NCI-H774 (cell line): ENCODE results near the gene PTPRD.
"Not testable (repeated sequence)": the region's sequence is repeated elsewhere in the genome, so short reads cannot be mapped to it uniquely, and the experiment has no call there.

Source experiments
- DNase-seq: peaks from one replicate; lab custom pipeline; 2025; lab: John Stamatoyannopoulos, UW

PTPRD gene

GRCh38 chr9:9498128-9498527 lies 1114.7 kb downstream of the PTPRD start:
- no peak for DNase-seq

DNA sequence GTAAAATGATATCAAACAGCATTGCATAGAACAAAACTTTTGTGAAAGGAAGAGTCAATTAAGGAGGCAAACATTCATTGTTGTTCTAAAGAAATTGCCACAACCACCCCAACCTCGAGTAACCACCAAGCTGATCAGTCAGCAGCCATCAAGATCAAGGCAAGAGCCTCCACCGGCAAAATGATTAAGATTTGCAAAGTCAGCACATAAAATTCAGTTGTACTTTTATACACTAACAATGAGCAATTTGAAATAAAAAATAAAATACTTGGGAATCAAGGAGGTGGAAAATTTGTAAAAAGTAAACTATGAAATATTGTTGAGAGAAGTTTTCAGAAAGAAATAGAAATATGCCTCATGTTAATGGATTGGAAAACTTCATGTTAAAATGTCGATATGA lies 1118.5 kb downstream of the PTPRD start:
- DNase-seq = no peak

DNA sequence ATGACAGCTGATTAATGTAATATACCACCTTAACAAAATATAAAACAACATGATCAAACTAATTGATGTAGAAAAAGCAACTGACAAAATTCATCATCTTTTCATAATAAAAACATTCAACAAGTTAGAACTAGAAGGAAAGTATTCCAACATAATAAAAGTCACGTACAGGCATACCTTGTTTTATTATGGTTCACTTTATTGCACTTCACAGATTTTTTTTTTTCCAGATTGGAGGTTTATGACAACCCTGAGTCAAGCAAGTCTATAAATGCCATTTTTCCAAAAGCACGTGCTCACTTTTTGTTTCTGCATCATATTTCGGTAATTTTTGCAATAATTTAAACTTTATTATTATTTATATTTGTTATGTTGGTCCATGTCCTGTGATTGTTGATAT lies 1120.3 kb downstream of the PTPRD start:
- DNase-seq = no peak

DNA sequence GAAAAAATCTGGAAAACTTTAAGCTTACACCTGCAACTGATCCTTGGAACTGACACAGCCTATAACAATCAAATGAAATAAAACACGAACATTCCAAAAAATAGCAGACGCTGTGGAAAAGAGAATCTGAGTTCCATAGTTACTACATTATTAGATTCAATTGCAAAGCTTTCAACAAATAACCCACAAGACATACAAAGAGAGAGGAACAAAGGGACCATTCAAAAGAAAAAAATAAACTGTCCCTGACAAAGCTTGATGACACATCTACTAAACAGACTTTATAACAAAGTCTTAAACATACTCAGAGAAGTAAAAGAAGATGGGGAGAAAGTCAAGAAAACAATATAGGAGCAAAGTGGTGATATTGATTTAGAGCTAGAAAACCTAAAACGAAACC lies 1123.6 kb downstream of the PTPRD start:
- no peak for DNase-seq

DNA sequence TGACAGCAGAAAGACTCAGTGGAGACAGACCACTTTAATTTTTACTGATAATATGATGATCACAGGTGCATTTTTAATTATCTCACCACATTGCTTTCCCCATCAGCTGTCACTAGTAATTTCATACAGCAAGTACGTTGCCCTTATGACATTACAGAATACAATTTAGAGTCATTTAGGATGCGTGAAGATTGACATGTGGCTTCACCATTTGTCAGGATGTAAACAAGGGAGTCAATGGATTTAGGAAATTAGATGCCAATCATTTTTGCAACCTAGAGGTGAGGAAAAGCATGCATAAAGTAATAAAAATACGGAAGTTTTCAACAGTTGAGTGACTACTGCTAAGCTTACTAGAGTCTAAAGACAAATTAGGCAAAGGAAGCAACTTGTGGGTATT lies 1129.6 kb downstream of the PTPRD start:
- no peak for DNase-seq

GRCh38 chr9:9478741-9479140 lies 1134.1 kb downstream of the PTPRD start:
- DNase-seq = no peak

DNA sequence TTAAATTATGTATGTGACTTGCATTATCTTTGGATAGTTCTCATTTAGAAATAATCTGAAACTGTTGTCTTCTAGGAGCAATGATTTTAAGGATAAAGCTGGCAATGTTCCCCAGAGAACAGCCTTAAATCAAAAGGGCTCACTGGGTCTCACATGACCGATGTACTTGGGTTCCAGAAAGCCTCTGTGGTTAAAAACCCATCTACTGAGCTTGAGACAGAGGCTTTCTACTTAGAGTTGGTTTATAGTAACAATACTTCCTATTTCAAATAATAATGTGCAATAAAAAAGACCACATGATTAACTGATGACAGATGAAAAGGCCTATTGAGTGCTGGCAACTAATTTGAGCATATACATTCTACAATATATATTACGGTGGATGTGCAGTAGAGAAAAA lies 1143.5 kb downstream of the PTPRD start:
- DNase-seq = no peak

GRCh38 chr9:9441874-9442273 lies 1170.9 kb downstream of the PTPRD start:
- DNase-seq = not testable (repeated sequence)

- DNase-seq = no peak
Observed at GRCh38 chr9:9437641-9438040, 1175.2 kb downstream of the PTPRD start.

DNA sequence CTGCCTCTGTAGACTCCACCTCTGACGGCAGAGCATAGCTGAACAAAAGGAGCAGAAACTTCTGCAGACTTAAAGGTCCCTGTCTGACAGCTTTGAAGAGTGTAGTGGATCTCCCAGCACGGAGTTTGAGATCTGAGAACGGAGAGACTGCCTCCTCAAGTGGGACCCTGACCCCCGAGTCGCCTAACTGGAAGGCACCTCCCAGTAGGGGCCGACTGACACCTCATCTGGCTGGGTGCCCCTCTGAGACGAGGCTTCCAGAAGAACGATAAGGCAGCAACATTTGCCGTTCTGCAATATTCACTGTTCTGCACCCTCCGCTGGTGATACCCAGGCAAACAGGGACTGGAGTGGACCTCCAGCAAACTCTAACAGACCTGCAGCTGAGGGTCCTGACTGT lies 1186.3 kb downstream of the PTPRD start:
- not testable (repeated sequence) for DNase-seq

GRCh38 chr9:9412241-9412640 lies 1200.6 kb downstream of the PTPRD start:
- no peak for DNase-seq

- DNase-seq = peak; percentile 32
Observed at GRCh38 chr9:9410736-9411135, 1202.1 kb downstream of the PTPRD start.

DNA sequence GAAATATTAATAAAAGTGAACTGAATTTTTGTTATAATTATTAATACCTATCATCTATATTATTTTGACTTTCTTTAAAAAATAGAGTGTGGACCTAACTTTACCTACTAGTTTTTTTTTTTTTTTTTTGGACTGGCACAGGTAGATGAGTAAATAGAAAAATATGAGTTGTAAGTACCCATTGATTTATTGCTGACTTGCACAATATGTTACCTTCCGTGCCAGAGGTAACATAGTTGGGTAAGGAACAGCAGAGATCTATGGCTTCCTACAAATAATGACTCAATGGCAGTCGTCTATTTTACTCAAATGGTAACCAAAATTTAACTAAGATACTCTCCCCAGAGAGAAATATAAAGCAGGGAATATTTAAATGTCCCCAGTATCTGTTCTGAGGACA lies 1212.8 kb downstream of the PTPRD start:
- DNase-seq = no peak

DNA sequence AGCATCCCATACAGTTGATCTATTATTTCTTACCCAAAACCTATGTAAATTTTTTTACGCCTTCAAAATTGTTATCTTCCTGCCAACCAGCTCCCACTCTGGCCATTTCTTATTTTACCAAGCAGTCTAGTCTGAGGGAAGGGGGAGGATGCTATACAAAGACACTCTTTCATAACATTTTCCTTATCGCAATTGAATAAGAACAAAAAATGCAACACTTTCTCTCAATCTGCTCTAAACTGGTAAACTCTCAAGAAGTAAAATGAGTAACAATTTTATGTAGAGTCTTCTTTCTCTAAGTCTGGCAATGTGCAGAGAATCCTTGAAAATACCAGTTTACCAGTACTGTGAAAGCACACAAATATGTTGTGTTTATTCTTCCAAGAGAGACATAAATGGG lies 1216.3 kb downstream of the PTPRD start:
- DNase-seq = no peak

DNA sequence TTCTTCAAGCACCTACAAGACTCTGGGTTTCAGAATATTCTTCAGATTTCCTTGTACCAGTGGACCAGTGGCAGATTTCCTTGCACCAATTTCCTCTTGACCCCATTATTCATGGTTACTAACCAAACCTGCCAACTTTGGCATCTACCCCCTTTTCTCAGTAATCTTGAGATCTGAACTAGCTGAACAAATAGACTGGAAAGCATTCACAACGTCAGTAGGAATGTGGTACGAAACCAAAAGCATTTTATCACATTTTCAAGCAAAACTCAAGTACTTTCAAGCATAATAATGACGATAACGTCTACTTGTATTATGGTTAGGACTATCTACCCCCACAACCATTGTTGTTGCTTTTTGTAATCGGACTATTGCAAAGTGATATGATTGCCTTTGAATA lies 1217.3 kb downstream of the PTPRD start:
- DNase-seq = no peak

DNA sequence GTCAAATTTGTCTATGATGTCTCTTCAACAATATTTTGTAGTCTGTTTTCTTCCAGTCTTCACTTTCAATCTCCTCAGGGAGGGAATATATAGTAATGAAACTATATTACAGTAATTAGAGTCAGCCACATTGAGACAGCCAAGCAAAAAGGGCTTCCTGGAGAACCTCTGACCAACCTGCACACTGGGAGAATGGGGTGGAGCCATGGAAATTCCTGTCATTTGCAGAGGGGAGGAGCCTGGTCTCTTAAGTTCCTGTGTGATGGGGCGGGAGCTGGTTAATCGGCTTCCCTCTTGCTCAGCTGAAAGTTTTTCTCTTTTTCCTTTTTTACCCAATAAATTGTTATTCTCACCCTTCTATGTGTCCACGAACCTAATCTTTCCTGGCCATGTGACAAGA lies 1220.0 kb downstream of the PTPRD start:
- no peak for DNase-seq

DNA sequence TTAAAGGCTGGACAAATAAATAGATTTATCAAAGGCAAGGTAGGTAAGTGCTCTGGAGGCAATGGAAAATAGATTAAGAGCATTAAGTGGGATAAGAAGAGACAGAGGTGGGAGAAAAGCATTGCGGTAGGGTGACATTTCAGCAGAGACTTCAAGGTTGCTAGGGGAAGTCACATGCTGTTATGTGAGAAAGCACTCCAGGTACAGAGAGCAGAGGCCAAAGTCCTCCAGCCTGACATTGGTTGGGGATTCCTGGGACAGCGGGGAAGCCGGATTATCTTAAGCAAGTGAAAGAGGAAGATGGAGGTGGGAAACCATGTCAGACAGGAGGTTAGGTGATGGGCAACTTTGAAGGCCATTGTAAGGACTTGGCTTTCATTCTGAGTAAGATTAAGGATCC lies 1222.9 kb downstream of the PTPRD start:
- no peak for DNase-seq

DNA sequence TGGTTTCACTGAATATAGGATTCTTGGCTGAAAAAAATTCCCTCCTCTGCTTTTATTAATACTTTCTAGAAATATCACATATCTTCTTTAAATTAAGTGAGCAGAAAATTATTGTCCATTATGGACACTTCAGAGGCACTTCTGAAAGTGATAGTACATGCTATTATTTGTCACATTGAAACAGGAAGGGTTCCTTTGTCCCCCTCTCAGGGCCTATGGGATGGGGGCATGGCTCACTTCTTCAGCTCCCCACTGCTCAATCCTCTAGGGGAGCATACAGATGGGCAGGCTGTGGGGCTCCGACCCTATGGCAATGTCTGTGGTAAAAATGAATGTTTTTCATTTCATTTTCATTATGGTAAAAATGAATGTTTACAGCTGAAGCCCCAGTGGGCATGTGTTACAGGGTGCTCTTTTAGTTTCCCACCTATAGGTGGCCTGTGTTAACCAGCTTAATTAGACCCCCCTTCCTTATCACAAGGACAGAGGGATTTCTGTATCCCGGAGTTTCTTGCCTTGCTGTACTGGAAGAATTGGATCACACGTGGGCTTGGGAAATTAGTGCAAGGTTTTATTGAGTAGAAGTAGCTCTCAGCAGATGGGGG lies 1225.2 kb downstream of the PTPRD start:
- DNase-seq = no peak

GRCh38 chr9:9362332-9362731 lies 1250.5 kb downstream of the PTPRD start:
- DNase-seq = no peak

- no peak for DNase-seq
Observed at GRCh38 chr9:9352877-9353481, 1259.8 kb downstream of the PTPRD start.

GRCh38 chr9:9341203-9341602 lies 1271.6 kb downstream of the PTPRD start:
- DNase-seq = no peak

DNA sequence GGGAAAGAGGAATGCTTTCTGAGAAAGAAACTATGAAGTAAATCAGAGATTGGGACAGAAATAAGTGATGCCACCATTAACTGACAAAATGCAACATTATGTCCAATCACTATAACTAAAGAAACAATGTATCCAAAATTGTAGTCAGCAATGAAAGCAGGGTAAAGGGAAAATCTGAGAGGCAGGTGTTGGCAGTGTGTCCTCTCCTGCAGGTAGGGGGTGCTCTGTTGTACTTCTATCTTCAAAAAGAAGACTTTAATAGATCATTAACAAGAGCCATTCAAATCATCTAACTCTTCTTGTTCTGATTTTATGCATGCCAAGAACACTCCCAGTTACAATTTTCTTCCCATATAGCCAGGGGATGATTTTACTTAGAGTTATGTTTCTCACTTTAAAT lies 1275.7 kb downstream of the PTPRD start:
- DNase-seq = no peak

- DNase-seq = no peak
Observed at GRCh38 chr9:9326749-9327148, 1286.1 kb downstream of the PTPRD start.

DNA sequence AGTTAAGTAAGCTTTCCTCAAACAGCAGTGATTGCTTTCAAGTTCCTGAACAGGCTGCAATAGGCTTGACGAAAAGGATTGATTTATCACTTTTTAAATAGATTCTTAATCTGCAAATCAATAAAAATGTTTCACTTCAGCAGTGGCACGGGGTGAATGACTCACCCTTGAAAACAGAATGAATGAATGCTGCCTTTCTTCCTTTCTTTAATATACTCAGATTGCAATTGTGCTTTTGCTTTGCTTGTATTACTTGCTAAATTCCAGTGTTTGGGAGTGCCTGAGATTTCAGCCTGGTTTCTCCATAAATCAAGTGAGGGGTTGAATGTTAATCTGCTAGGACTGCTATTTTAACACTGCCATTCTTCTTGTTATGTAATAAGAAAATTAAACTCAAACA lies 1293.8 kb downstream of the PTPRD start:
- DNase-seq = no peak
